Chondrocyte (in vitro differentiated cells): ENCODE data around the gene LIMS1. TPM values are rescaled to one million over a fixed set of nuclear protein-coding genes. Genes with fewer than 3 reads are reported as not detected.

Experiments
- DNase-seq: peaks from one replicate; pipeline ENCODE4 v3.0.0; 2021; ENCODE audit warnings: mixed read lengths, low spot score
- H3K27ac Mint-ChIP-seq: one replicate; pipeline ENCODE4 v1.8.0; 2021; ENCODE audit warnings: mild to moderate bottlenecking, moderate library complexity, mixed read lengths; ENCODE audit not compliant: unreplicated experiment
- H3K27me3 Mint-ChIP-seq: 2 replicates; pipeline ENCODE4 v1.8.0; 2021; ENCODE audit warnings: low read depth, mixed read lengths
- H3K36me3 Mint-ChIP-seq: 2 replicates; pipeline ENCODE4 v1.8.0; 2021; ENCODE audit warnings: low read depth, mixed read lengths
- H3K4me1 Mint-ChIP-seq: 2 replicates; pipeline ENCODE4 v1.8.0; 2021; ENCODE audit warnings: low read depth, mild to moderate bottlenecking, mixed read lengths
- H3K4me3 Mint-ChIP-seq: one replicate; pipeline ENCODE4 v1.8.0; 2021; ENCODE audit warnings: mild to moderate bottlenecking, moderate library complexity, mixed read lengths; ENCODE audit not compliant: unreplicated experiment
- H3K9me3 Mint-ChIP-seq: 2 replicates; pipeline ENCODE4 v1.8.0; 2021; ENCODE audit warnings: low read depth, mixed read lengths
- CTCF ChIP-seq: fragments of 200-600 bp; sonication (generic); IDR thresholded peaks from 2 replicates; pipeline ENCODE4 v1.5.0; 2021; ENCODE audit warnings: antibody characterized with exemption, mild to moderate bottlenecking, moderate library complexity
- total RNA-seq: library from RNA; stranded (reverse); gene quantifications from 3 replicates; pipeline ENCODE4 v1.2.1, GENCODE V29; 2021

Gene LIMS1
- total RNA-seq, 1 donor from 2014 or later: 145 TPM

DNA sequence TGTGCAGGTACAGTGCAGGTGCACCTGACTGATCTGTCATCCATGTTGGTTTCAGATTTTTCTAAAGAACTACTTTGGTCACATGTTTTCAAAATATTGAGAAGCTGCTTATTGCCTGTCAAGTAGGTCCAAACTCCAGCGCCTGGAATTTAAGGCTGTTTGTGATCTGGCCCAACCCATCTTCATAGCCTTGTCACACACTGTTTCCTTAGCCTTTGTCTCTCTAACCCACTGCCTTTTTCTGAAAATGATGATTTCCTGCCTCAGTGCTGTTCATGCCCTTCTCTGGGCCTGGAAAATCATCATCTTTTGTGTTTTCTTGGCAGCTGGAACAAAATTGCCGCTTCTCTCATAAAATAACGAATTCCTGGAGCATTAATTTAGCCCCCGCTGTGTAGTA, 7.2 kb downstream of the LIMS1 start:
- peaks cover 2% of the 10 kb centered on the region for H3K36me3 Mint-ChIP-seq
- no peak overlapping the region for H3K4me3 Mint-ChIP-seq
- no peak for DNase-seq
- TF ChIP-seq CTCF: no peak
- no peaks in the 10 kb centered on the region for H3K27me3 Mint-ChIP-seq
- peak overlapping the region; percentile 81 for H3K27ac Mint-ChIP-seq
- no peaks in the 10 kb centered on the region for H3K9me3 Mint-ChIP-seq
- peaks cover 68% of the 10 kb centered on the region for H3K4me1 Mint-ChIP-seq

DNA sequence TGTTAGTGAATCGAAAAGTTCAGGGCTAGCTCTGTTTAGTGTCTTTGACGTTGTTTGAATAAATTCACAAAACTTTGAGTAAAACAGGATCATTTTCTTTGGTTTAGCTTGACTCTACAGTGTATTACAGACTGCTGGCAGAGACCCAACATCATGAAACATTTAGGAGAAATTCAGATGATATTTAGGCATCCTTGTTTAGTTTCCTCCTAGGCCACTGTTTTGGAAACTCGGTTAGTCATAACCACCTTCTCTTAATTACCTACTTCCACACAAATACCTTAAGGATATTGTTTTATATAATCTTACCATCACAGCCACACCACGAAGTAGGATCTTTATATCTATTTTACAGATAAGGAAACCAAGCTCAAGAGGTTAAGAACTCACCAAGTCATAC, 7.8 kb downstream of the LIMS1 start:
- Mint-ChIP-seq H3K4me3 (no peak overlapping the region), H3K4me1 (peaks cover 68% of the 10 kb centered on the region), H3K27me3 (no peaks in the 10 kb centered on the region), H3K9me3 (no peaks in the 10 kb centered on the region), H3K27ac (peak overlapping the region; percentile 81), H3K36me3 (peaks cover 2% of the 10 kb centered on the region)
- no peak for TF ChIP-seq CTCF
- DNase-seq: no peak

DNA sequence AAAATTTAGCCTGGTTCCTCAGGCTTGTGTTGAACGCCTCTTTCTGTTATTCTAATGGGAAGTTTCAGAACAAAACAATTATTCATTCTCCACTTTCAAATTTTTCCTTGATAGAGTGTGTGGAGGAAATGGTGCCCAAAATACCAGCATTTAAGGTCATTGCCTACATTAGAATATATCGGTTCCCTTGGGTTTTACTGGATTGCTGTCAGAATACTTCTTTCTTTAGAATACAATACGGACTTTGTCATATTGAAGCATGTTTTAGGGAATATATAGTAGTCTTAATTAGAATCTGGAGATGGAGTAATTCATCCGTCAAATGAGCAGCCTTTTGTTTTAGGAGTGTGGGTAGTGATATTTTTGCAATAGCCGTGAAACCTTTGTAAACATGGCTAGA, 13.3 kb downstream of the LIMS1 start:
- TF ChIP-seq CTCF: no peak
- DNase-seq: no peak
- Mint-ChIP-seq H3K4me3 (no peak overlapping the region), H3K36me3 (peaks cover 2% of the 10 kb centered on the region), H3K4me1 (peaks cover 49% of the 10 kb centered on the region), H3K9me3 (no peaks in the 10 kb centered on the region), H3K27me3 (no peaks in the 10 kb centered on the region), H3K27ac (peak overlapping the region; percentile 96)

GRCh38 chr2:108548208-108549003, 14.1 kb downstream of the LIMS1 start:
- peak overlapping the region; percentile 96 for H3K27ac Mint-ChIP-seq
- no peaks in the 10 kb centered on the region for H3K27me3 Mint-ChIP-seq
- H3K4me3 Mint-ChIP-seq: peak overlapping the region; percentile 49
- DNase-seq: no peak
- H3K9me3 Mint-ChIP-seq: no peaks in the 10 kb centered on the region
- peaks cover 2% of the 10 kb centered on the region for H3K36me3 Mint-ChIP-seq
- no peak for TF ChIP-seq CTCF
- H3K4me1 Mint-ChIP-seq: peaks cover 51% of the 10 kb centered on the region

GRCh38 chr2:108552566-108552965, 18.3 kb downstream of the LIMS1 start:
- peak overlapping the region; percentile 49 for H3K27ac Mint-ChIP-seq
- no peak for DNase-seq
- H3K4me1 Mint-ChIP-seq: peaks cover 63% of the 10 kb centered on the region
- no peaks in the 10 kb centered on the region for H3K27me3 Mint-ChIP-seq
- no peaks in the 10 kb centered on the region for H3K9me3 Mint-ChIP-seq
- H3K36me3 Mint-ChIP-seq: no peaks in the 10 kb centered on the region
- H3K4me3 Mint-ChIP-seq: no peak overlapping the region
- TF ChIP-seq CTCF: no peak
